H1 (cell line): ENCODE data around the gene DNAI2. TPM values are rescaled to one million over a fixed set of nuclear protein-coding genes. Genes with fewer than 3 reads are reported as not detected.

Source experiments
- BCL11A ChIP-seq, 2 experiments: IDR thresholded peaks; one replicate each; pipeline ENCODE4 v1.6.1; 2011; ENCODE audit warnings: low read depth in 2 of 2, low read length in 2 of 2, mild to moderate bottlenecking in 2 of 2
- CHD7 ChIP-seq: fragments of 300-600 bp; sonication (generic); IDR thresholded peaks from 2 replicates; pipeline ENCODE4 v1.7.1; 2012; ENCODE audit warnings: low read length, moderate library complexity, mild to moderate bottlenecking, inconsistent platforms; ENCODE audit not compliant: insufficient replicate concordance
- CTBP2 ChIP-seq: IDR thresholded peaks from 2 replicates; pipeline ENCODE4 v1.7.0; 2011; ENCODE audit warnings: borderline replicate concordance, mild to moderate bottlenecking, moderate library complexity, mixed read lengths, low read length; ENCODE audit not compliant: insufficient read depth, insufficient read length
- CTCF ChIP-seq, 3 experiments: IDR thresholded peaks; 1 replicate in 2 of 3; 2 replicates in 1 of 3; pipeline versions ENCODE4 v1.5.1 to v1.6.1; 2011; ENCODE audit warnings: low read length in 3 of 3, mild to moderate bottlenecking in 3 of 3, inconsistent platforms in 2 of 3, low read depth in 1 of 3, moderate library complexity in 1 of 3; ENCODE audit not compliant: insufficient read depth in 1 of 3; ENCODE audit errors: control extremely low read depth in 1 of 3
- JUND ChIP-seq: IDR thresholded peaks from 2 replicates; pipeline ENCODE4 v1.6.1; 2011; ENCODE audit warnings: mild to moderate bottlenecking, improper control_type of control experiment, low read length
- RFX5 ChIP-seq: IDR thresholded peaks from 2 replicates; pipeline ENCODE4 v1.6.1; 2011; ENCODE audit warnings: low read depth, low read length, improper control_type of control experiment, borderline replicate concordance
- SP2 ChIP-seq: IDR thresholded peaks from 2 replicates; pipeline ENCODE4 v1.6.1; 2012; ENCODE audit warnings: mild to moderate bottlenecking, low read length, inconsistent platforms
- polyA plus RNA-seq, 7 experiments: library from polyadenylated mRNA; depleted of rRNA in 3 of 7; stranded (reverse) in 5 of 7; unstranded in 2 of 7; fragments of >200 nt in 5 of 7; fragments of 200-250 nt in 2 of 7; gene quantifications; 1 replicate in 5 of 7; 2 replicates in 1 of 7; 4 replicates in 1 of 7; pipeline versions ENCODE4 v1.2.1 to v1.2.3, GENCODE V29; 2011 to 2013; ENCODE audit warnings: missing spikeins in 2 of 7, mixed read lengths in 2 of 7
- total RNA-seq: library from RNA; stranded (reverse); fragmentation: NEBNext Ultra II Directional; extraction: Animal tissue kit (Norgen Biotek cat#: 25700); gene quantifications from 2 replicates; pipeline ENCODE4 v1.2.1, GENCODE V29; 2021

Gene DNAI2
- total and polyA plus RNA-seq, 2 of the 8 experiments (the other 6 are each of a cell fraction or from before 2014, with no cell fraction given), result 0.08 to 0.15 TPM

- TF ChIP-seq CTCF (IDR thresholded peaks at IDR 0.05; ENCODE audit: control extremely low read depth in 1 of 3, insufficient read depth in 1 of 3, low read depth in 1 of 3, low read length in 3 of 3) (no peak), SP2 (no peak), BCL11A (IDR thresholded peaks at IDR 0.05; ENCODE audit: low read depth in 2 of 2, low read length in 2 of 2) (no peak), RFX5 (no peak), CHD7 (no peak), CTBP2 (no peak), JUND (no peak)
Measured at GRCh38 chr17:74227271-74228080, 46.6 kb upstream of the DNAI2 start (continued).
